Esophagus (tissue), 2 donors: Measurements from ENCODE around the gene NTF4. TPM values are rescaled to one million over a fixed set of nuclear protein-coding genes. Genes with fewer than 3 reads are reported as not detected.
"Not testable (repeated sequence)": the region's sequence is repeated elsewhere in the genome, so short reads cannot be mapped to it uniquely, and the experiment has no call there.

Experiments used
- H3K27ac ChIP-seq, 2 donors: one replicate each; pipeline ENCODE4 v1.5.1; 2013; ENCODE audit warnings: low read depth in 2 of 2, mild to moderate bottlenecking in 2 of 2, inconsistent platforms in 1 of 2, low read length in 1 of 2, moderate library complexity in 1 of 2
- H3K27me3 ChIP-seq, 2 donors: one replicate each; pipeline ENCODE4 v1.6.1; 2013; ENCODE audit warnings: low read length in 2 of 2, control low read depth in 1 of 2, mild to moderate bottlenecking in 1 of 2; ENCODE audit not compliant: insufficient read depth in 2 of 2, control insufficient read depth in 1 of 2
- H3K36me3 ChIP-seq, 2 donors: one replicate each; pipeline ENCODE4 v1.6.1; 2013; ENCODE audit warnings: low read length in 1 of 2; ENCODE audit not compliant: control insufficient read depth in 2 of 2, insufficient read depth in 2 of 2
- H3K4me1 ChIP-seq, 2 donors: one replicate each; pipeline ENCODE4 v1.6.1; 2013; ENCODE audit warnings: low read length in 1 of 2; ENCODE audit not compliant: control insufficient read depth in 2 of 2, insufficient read depth in 2 of 2
- H3K4me3 ChIP-seq, 2 donors: one replicate each; pipeline ENCODE4 v1.5.1; 2013; ENCODE audit warnings: low read length in 2 of 2, mild to moderate bottlenecking in 2 of 2, low read depth in 1 of 2, moderate library complexity in 1 of 2
- H3K9me3 ChIP-seq, 2 donors: one replicate each; pipeline ENCODE4 v1.6.1; 2013; ENCODE audit warnings: mild to moderate bottlenecking in 2 of 2, low read depth in 1 of 2, low read length in 1 of 2, moderate library complexity in 1 of 2; ENCODE audit not compliant: control insufficient read depth in 2 of 2, insufficient read depth in 1 of 2
- WGBS, 2 donors: extraction: QIAGEN DNeasy Blood & Tissue Kit; methylation state at CpG; one replicate each; pipeline ENCODE4 v1.1.7; 2013; 5-methylcytosine and 5-hydroxymethylcytosine counted together
- polyA plus RNA-seq, 2 donors: library from polyadenylated mRNA; stranded (reverse); fragments of 200-250 nt; gene quantifications; one replicate each; pipeline ENCODE4 v1.2.3, GENCODE V29; 2013
- donor health status: healthy with polysubstance abuse.
- donor health status: Bipolar disorder and iron deficiency.

NTF4 gene
- polyA plus RNA-seq, 2 donors = 7.7 to 20.0 TPM

DNA sequence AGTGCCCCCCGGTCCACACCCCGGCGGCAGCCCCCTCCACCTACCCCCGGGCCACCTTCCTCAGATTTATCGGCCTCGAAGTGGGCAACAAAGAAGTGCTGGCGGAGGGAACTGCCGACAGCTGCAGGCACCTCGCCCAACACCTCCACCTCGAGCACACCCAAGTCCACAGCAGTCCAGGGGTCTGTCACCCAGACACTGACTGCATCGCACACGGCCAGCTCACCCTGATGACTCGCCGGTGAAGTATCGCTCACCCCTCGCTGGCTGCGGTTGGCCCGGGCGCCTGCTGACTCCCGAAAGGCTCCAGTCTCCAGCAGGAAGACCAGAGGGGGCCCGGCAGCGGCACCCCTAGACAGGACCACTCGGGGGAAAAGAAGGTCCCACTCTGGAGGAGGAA is 39.0 kb downstream of the NTF4 start:
- H3K4me3 ChIP-seq, H3K27ac ChIP-seq, H3K4me1 ChIP-seq, H3K27me3 ChIP-seq, H3K36me3 ChIP-seq, H3K9me3 ChIP-seq: not testable (repeated sequence)
- WGBS, 2 donors = 76 to 81% methylated on average over 23 of the region's 23 CpGs

DNA sequence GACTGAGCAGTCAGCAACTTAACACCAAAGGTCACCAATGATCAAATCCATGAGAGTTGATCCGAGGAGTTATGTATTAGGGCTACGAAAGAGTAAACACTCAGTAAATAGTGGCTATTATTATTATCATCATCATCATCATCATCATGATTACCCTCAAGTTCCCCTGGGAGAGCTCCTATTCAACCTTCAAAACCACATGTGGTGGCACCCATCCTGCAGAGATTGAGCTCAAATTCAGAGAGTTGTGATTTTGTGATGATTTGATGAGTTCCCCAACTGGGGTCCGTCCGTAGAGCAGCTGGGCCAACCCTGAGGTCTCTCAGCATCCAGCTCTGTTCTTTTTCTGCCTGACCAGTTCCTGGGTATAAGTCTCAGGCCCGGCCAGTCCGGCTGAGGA is 39.5 kb downstream of the NTF4 start:
- WGBS, 2 donors = 80 to 81% methylated on average over 3 to 4 of the region's 6 CpGs

DNA sequence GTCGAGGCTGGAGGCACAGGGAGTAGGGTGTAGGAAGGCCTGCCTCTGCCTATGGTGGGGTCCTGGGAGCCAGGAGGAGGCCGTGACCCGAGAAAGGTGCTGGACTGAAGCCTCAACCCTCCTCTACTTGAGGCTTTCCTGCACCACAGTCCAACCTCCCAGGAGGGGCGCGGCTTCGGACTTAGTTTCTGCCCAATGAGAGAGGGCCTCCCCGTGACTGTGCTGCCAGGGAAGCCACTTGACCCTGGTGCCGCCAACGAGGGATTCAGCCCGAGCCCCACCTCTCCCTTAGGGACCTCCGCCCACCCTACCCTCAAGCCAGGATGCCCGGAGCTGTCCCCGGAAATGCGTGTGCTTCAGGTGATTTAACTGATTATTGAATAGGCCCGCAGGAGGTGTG is 40.4 kb downstream of the NTF4 start, which contains the start of gene CGB3:
CGB3 (minus strand) TSS at position 101 of the 400 bp plus-strand sequence. CDS start 362 bp downstream, outside the sequence.
- H3K9me3 ChIP-seq, H3K27ac ChIP-seq, H3K27me3 ChIP-seq, H3K4me3 ChIP-seq, H3K4me1 ChIP-seq, H3K36me3 ChIP-seq: not testable (repeated sequence)
- 61 to 69% methylated on average over 2 to 13 of the region's 15 CpGs for WGBS, 2 donors

More for the DNA sequence above, 39.5 kb downstream of the NTF4 start:
- not testable (repeated sequence) for H3K27ac ChIP-seq, H3K36me3 ChIP-seq, H3K4me3 ChIP-seq, H3K4me1 ChIP-seq, H3K9me3 ChIP-seq, H3K27me3 ChIP-seq

DNA sequence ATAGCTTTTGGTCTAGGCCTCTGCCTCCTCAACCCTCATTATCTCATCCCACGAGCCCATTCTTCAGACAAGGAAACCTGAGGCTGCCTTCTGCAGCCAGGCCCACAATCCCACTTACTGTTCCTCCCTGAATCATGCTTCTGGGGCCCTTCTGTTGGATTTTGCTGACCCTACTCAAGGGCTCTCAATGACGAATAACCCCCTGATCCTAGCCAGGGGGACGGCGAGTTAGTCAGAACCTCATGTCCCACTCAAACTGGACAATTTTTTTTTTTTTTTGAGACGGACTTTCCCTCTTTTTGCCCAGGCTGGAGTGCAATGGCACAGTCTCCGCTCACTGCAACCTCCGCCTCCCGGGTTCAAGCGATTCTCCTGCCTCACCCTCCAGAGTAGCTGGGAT is 42.5 kb downstream of the NTF4 start:
- Histone ChIP-seq H3K4me1 (peaks cover 2 to 7% of the 10 kb centered on the region in 2 donors), H3K27me3 (no peaks in the 10 kb centered on the region), H3K36me3 (no peaks in the 10 kb centered on the region), H3K9me3 (peaks cover 0 to 2% of the 10 kb centered on the region in 2 donors), H3K27ac (no peak overlapping the region), H3K4me3 (no peak overlapping the region)
- 89 to 95% methylated on average over 9 of the region's 9 CpGs for WGBS, 2 donors

DNA sequence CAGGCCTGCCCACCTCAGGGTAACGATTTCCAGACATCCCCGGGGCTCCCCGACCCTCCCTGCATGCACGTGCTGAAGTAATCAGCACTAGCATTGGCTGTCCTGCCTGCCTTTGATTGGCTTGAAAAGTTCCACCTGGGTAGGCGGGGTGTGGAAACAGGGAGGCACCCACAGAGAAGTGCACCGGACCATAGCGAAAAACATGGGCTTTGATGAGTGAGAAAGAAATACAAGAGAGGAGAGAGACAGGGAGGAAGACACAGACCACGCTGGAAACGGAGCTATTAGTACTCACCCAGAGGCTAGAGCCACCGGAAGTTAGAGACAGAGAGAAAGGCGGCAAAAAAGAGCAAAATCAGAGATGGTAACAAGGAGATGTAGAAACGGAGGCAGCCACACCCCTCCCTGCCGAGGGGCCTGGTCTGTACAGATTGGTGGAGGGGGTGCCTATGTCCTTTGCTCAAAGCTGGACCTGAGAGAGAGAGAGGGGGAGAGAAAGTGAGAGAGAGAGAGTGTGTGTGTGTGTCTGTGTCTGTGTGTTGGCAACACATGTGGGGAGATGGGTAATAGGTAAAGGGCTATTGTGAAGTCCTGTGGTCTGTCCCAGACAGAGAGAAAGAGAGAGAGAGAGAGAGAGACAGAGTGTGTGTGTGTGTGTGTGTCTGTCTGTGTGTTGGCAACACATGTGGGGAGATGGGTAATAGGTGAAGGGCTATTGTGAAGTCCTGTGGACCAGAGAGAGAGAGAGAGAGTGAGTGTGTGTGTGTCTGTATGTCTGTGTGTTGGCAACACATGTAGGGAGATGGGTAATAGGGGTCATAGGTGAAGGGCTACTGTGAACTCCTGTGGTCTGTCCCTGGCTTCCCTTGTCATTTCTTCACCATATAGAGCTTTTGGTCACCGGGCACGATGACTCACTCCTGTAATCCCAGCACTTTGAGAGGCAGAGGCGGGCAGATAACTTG is 43.4 kb downstream of the NTF4 start:
- Histone ChIP-seq H3K27me3 (no peaks in the 10 kb centered on the region), H3K4me1 (peaks cover 2 to 7% of the 10 kb centered on the region in 2 donors), H3K36me3 (no peaks in the 10 kb centered on the region), H3K27ac (no peak overlapping the region), H3K9me3 (peaks cover 0 to 2% of the 10 kb centered on the region in 2 donors), H3K4me3 (no peak overlapping the region)
- WGBS, 2 donors = 30 to 41% methylated on average over 16 of the region's 16 CpGs

DNA sequence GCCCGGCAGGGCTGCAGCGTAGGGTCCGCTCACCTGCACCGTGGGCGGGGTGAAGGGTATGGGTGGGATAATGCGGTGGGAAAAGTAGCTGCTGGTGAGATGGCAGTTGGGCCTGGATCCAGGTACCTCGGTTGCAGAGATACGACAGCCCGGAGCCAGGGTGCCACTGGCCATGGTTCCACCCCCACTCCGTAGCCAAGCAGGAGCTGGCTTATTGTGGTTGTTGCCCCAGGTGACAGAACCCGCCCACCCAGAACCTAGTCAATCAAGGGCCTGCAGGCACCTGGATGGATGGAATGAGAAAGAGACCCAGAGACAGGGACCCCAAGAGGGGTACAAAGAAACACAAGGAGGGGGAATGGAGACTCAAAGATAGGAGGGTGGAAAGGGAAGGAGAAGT is 44.3 kb downstream of the NTF4 start:
- Histone ChIP-seq H3K27ac (no peak overlapping the region), H3K9me3 (peaks cover 0 to 2% of the 10 kb centered on the region in 2 donors), H3K4me3 (no peak overlapping the region), H3K4me1 (peaks cover 2 to 7% of the 10 kb centered on the region in 2 donors), H3K27me3 (no peaks in the 10 kb centered on the region), H3K36me3 (peaks cover 3 to 8% of the 10 kb centered on the region in 2 donors)
- WGBS, 2 donors = 46 to 69% methylated on average over 11 of the region's 11 CpGs

DNA sequence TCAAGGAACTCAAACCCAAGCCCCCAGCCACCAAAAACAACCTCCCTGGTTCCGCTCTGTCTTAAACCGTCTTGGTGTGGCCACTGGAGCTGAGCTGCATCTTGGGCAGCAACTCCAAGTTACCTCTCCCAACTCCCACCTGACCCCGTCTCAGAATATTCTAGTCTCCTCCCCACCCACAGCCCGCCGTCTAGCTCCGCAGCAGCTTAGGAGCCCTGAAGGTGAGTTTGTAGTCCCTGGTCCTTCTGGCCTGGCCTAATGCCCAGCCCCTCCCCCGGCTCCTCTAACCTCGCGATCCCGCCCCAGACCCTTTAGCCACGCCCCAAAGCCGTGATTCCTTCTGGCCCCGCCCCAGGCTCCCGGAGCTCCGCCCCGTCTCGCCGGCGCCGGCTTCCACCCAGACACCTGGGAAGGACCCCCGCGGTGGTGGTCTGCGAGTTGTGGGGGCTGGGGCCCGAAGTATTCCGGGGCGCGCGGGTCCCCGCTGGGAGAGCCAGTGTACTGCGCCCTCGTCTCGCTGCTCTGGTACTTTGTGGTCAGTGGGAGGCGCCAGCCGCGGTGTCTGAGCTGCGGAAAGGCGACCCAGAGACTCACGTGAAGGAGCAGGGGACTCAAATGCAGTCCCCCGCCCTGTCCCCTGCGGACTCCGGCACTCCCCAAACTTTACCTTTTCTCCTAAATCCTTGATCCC is 45.2 kb downstream of the NTF4 start:
- H3K4me1 ChIP-seq = peaks cover 2 to 7% of the 10 kb centered on the region in 2 donors
- no peak overlapping the region for H3K27ac ChIP-seq
- peaks cover 4 to 18% of the 10 kb centered on the region in 2 donors for H3K36me3 ChIP-seq
- WGBS, 2 donors = 12% methylated on average over 41 of the region's 41 CpGs
- peaks cover 0 to 2% of the 10 kb centered on the region in 2 donors for H3K9me3 ChIP-seq
- peak overlapping the region; percentile 22 to 37 for H3K4me3 ChIP-seq
- H3K27me3 ChIP-seq = no peaks in the 10 kb centered on the region

DNA sequence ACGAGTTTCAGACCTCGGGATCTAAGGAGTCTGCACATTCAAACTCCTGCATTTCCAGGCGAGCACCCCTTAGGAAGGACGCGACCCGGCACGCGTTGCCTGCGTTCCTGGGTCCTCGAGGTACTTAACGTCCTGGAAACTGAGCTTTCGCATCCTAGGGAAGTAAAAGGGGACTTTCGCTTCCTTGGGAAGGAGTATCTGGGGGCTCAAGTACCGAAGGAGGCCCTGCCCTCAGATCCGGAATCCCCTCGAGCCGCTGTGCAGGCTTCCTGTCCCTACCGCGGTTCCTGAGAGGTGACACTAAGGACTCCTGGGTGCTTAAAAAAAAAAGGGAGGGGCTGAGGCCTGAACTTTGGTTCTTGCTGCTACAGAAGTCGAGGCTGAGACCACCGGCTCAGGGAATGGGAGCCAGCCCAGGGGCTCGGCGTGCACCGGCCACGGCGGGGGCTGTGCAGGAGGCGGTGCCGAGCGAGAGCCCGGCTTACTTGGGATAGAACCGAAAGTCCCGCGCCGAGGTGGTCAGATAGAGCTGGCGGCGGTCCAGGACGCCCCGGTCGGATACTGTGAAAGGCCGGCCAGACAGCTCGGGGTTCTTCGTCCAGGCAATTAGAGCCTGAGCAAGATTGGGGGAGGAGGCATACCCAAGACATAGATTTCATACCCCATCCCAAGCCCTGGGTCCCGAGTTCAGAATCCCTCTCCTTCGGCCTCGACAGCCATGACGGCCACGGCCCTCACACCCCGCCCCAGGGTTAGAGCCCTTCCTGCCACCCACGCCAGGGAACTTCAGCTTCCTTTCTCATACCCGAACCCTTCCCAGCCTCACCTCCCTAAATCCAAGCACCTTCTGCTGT is 46.0 kb downstream of the NTF4 start:
- Histone ChIP-seq H3K4me3 (peak overlapping the region; percentile 22 to 37), H3K36me3 (peaks cover 4 to 22% of the 10 kb centered on the region in 2 donors)
- H3K9me3 ChIP-seq, H3K27me3 ChIP-seq, H3K27ac ChIP-seq, H3K4me1 ChIP-seq: not testable (repeated sequence)
- WGBS, 2 donors = 3 to 7% methylated on average over 46 to 50 of the region's 50 CpGs
